HG03460 (cell line): ENCODE measurements around the gene ARSG.

Source experiments
- ATAC-seq: cut with Tn5 transposase; IDR thresholded peaks from one replicate; pipeline ENCODE4 v1.9.1; 2021; ENCODE audit not compliant: unreplicated experiment

Gene ARSG

GRCh38 chr17:68462381-68463210 is 171.3 kb downstream of the ARSG start:
- no peak for ATAC-seq

- no peak for ATAC-seq
These were observed 172.1 kb downstream of the ARSG start for GRCh38 chr17:68463211-68464019.

- ATAC-seq, result no peak
These were observed 177.0 kb downstream of the ARSG start for GRCh38 chr17:68468334-68468733.

GRCh38 chr17:68468788-68469187 is 177.5 kb downstream of the ARSG start:
- ATAC-seq, result no peak
